G401 (cell line): Measurements from ENCODE around the gene TIE1. TPM values are rescaled to one million over a fixed set of nuclear protein-coding genes. Genes with fewer than 3 reads are reported as not detected.

Experiments
- DNase-seq: peaks from one replicate; pipeline ENCODE4 v3.0.0-alpha.2; 2015; ENCODE audit warnings: low spot score
- in situ Hi-C: cut with HindIII; loops from 2 replicates; pipeline ENCODE4 v1.10.0; 2016; ENCODE audit warnings: low sequenced_read_pairs, mixed read lengths
- total RNA-seq: library from RNA; depleted of rRNA; stranded (reverse); fragments of >200 nt; shearing (Covaris generic); gene quantifications from 2 replicates; pipeline ENCODE4 v1.2.3, GENCODE V29; 2014

Gene TIE1
- total RNA-seq, 1 experiment from 2014 or later = not detected

DNA sequence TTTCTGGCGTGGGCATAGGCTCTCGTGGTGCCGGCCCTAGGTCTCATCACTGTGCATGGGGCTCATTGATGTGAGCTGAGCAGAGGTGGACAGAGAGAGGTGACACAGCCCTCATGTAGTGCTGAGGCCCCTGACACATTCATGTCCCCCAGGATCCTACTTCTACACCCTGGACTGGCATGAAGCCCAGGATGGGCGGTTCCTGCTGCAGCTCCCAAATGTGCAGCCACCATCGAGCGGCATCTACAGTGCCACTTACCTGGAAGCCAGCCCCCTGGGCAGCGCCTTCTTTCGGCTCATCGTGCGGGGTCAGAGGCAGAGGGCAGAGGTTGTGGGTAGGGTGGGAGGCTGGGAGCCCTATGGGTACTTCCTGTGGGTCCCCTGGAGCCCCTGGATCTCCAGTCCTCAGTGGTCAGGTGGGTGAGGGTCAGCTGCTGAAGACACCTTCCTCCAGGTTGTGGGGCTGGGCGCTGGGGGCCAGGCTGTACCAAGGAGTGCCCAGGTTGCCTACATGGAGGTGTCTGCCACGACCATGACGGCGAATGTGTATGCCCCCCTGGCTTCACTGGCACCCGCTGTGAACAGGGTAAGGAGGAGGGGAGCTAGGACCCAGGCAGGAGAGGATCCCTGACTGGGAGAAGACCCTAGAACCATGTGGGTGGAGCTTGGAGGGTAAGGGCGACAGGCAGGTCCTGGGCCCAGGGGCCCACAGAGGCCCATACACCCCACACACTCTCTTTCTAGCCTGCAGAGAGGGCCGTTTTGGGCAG lies 6.1 kb downstream of the TIE1 start:
- in situ Hi-C loops = no loop called here
- no peak for DNase-seq

DNA sequence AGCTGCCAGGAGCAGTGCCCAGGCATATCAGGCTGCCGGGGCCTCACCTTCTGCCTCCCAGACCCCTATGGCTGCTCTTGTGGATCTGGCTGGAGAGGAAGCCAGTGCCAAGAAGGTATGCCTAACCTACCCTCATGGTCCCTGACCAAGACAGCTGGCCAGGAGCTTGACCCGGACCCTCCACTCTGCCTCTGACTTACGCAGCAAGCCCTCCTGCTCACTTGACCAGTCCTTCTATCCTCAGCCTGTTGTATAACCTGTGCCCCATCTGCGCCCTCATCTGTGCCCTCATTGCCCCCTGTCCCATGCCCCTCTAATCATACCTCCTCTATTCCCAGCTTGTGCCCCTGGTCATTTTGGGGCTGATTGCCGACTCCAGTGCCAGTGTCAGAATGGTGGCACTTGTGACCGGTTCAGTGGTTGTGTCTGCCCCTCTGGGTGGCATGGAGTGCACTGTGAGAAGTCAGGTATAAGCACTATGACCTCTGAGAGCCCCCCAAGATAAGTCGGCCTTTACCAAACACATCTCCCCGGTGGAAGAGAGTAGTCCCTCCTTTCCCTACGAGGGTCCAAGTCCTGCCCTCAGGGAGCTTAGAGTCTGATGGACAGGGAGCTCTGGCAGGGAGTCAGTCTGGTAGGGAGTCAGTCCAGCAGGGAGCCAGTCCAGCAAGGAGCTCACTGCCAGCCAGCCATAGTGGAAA lies 6.8 kb downstream of the TIE1 start:
- in situ Hi-C loops = no loop called here
- DNase-seq = no peak

DNA sequence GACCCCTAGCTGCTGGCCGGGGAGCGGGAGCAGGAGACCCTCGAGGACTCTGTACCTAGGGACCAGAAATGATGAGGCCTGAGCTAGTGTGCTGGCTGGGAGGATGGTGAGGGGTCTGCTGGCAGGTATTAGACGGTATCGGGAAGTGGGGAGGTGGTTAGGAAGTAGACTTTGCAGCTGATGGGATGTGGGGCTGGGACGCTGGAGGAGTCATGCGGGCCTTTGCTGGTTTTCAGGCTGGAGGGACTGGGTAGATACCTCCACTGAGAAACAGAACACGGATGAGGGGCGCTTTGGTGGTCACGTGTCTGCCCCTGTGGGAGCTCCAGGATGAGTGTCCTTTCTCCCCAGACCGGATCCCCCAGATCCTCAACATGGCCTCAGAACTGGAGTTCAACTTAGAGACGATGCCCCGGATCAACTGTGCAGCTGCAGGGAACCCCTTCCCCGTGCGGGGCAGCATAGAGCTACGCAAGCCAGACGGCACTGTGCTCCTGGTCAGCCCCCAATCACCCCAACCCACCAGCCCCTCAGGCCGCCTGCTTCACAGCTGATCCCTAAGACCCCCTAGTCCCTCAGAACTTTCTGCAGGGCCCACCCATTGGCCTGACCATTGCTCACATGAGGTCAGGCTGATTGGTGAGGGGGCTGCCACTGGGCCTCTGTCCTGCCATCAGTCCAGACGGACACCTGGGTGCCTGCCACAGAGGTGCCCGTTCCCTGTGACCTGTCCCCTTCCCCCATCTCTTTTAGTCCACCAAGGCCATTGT lies 8.0 kb downstream of the TIE1 start:
- DNase-seq = no peak
- in situ Hi-C loops = no loop called here

DNA sequence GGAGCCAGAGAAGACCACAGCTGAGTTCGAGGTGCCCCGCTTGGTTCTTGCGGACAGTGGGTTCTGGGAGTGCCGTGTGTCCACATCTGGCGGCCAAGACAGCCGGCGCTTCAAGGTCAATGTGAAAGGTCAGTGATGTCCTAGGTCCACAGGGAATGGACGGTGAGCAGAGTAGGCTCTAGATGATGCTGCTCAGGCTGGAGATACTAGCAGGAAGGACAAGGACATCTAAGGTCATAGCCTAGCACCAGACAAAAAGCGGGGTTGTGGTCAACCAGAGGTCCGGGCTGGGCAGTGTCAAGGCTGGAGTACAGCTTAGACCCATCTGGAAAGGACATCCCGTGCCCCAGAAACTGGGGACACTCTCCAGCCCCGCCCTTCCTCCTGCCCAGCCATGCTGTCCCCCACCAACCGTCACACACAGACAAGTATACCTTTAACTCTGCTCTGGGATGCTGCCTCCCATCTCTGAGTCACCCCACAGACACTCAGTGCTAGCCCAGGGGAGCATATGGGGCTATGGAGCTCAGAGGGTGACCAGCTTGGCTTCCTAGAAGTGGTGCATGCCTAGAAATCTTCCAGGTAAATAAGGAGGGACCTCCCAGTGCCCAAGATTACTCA lies 8.7 kb downstream of the TIE1 start:
- no peak for DNase-seq
- in situ Hi-C loops = no loop called here

DNA sequence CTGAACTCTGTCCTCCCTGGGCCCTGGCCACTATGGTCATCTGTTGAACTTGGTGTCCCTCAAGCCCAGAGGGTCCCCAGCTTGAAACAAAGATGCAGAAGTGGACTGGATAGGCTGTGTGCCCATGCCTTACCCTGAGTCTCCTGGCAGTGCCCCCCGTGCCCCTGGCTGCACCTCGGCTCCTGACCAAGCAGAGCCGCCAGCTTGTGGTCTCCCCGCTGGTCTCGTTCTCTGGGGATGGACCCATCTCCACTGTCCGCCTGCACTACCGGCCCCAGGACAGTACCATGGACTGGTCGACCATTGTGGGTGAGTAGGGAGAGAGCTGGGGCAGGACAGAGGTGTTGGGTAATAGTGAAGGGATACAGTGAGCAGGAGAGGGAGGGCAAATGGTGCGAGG lies 10.7 kb downstream of the TIE1 start:
- in situ Hi-C loops = no loop called here
- no peak for DNase-seq

DNA sequence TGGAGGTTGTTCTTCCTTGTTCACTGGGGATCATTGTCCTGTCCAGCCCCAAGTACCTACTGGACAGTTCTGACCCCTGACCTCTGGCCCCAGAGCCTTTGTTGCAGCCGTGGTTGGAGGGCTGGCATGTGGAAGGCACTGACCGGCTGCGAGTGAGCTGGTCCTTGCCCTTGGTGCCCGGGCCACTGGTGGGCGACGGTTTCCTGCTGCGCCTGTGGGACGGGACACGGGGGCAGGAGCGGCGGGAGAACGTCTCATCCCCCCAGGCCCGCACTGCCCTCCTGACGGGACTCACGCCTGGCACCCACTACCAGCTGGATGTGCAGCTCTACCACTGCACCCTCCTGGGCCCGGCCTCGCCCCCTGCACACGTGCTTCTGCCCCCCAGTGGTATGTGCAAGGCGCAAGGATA lies 11.4 kb downstream of the TIE1 start:
- in situ Hi-C loops = no loop called here
- no peak for DNase-seq

DNA sequence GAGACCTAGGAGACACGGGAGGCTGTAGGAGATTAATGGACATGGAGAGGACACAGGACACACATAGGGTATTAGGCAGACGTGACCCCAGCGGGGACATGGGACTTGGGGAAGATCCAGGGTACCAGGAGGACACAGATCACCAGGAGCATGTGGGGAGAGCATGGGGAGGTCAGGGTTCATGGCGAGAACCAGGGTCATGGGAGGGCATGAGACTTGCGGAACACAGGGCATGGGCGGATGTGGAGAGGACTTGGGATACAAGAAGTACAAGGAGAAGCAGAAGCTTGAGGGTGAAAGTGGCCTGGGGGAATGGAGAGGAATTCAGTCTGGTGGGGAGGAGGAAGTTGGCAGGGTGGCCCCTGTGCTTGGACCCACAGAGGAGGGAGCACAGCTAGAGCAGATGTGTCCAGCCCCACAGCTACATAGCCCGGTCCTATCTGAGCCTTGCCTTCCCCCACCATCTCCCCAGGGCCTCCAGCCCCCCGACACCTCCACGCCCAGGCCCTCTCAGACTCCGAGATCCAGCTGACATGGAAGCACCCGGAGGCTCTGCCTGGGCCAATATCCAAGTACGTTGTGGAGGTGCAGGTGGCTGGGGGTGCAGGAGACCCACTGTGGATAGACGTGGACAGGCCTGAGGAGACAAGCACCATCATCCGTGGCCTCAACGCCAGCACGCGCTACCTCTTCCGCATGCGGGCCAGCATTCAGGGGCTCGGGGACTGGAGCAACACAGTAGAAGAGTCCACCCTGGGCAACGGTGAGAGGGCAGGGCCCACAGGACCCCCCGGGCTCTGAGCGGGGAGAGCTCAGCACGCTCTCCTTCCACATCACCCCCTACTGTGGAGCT lies 12.1 kb downstream of the TIE1 start:
- in situ Hi-C loops = no loop called here
- DNase-seq = no peak

DNA sequence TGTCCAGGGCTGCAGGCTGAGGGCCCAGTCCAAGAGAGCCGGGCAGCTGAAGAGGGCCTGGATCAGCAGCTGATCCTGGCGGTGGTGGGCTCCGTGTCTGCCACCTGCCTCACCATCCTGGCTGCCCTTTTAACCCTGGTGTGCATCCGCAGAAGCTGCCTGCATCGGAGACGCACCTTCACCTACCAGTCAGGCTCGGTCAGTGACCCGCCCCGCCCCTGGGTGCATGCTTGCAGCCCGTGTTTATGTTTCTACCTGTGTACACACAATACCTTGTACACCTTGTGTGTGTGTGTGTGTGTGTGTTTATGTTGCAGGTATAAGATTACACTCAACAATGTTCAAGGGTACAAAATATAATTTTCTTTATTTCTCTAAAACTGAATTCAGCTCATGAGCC lies 13.0 kb downstream of the TIE1 start:
- DNase-seq = no peak
- in situ Hi-C loops = no loop called here

DNA sequence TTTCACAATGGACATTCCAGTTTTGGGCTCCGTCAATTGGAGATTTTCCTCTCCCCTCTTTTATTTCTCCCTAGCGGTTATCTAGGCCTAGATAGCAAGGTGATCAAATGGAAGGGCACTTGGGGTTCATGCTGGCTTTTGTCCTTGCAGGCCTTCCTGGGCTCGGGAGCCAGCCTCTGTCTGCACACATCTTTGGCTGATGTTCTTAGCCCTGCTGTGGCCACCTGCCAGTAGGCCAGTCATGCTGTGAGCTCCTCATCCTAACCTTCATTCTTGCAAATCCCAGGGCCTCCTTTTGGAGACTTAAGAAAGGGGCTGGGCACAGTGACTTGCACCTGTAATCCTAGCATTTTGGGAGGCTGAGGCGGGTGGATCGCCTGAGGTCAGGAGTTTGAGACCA lies 13.5 kb downstream of the TIE1 start:
- DNase-seq = no peak
- in situ Hi-C loops = no loop called here

DNA sequence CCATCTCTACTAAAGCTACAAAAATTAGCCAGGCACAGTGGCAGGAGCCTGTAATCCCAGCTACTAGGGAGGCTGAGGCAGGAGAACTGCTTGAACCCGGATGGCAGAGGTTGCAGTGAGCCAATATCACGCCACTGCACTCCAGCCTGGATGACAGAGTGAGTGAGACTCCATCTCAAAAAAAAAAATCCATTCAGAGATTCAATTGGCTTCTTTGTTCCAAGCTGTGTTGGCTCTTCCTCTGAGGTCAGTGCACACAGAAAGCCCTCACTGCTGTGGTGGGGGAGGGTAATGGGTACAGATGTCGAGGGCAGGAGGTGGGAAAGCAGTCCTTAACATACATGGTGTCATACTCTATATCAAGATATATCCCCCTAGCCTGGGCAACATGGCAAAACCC lies 14.7 kb downstream of the TIE1 start:
- no peak for DNase-seq
- in situ Hi-C loops = no loop called here

DNA sequence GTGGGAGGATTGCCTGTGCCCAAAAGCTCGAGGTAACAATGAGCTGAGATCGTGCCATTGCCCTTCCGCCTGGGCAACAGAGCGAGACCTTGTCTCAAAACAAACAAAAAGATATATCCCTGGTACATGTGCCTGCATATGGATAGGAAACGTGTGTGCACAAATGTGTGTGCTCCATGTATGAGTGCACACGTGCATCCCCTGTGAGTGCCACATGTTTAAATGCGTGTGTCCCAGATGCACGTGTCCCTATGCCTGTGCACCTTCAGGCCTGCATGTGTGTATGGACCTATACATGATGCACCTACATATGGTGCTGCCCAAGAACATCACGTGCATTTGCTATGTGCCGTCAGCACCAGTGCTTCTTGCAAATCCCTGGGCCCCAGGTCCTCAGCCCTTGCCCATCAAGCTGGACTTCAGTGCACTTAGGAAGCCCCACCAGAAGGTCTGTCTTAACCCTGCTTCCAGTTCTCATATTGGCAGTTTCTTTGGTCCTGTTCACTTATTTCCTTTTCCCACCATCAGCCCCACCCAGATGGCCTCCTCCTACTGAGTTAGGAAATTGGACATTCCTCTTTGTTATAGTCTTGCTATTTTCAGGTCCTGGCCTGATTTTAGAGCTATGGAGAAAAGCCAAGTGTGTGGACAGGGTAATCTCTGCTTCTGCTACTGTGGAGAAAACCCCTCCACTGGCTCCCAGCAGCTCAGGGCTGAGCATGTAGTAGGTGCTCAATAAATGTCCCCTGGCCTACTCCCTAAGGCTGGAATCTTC lies 15.4 kb downstream of the TIE1 start:
- in situ Hi-C loops = no loop called here
- peak; percentile 21 for DNase-seq

DNA sequence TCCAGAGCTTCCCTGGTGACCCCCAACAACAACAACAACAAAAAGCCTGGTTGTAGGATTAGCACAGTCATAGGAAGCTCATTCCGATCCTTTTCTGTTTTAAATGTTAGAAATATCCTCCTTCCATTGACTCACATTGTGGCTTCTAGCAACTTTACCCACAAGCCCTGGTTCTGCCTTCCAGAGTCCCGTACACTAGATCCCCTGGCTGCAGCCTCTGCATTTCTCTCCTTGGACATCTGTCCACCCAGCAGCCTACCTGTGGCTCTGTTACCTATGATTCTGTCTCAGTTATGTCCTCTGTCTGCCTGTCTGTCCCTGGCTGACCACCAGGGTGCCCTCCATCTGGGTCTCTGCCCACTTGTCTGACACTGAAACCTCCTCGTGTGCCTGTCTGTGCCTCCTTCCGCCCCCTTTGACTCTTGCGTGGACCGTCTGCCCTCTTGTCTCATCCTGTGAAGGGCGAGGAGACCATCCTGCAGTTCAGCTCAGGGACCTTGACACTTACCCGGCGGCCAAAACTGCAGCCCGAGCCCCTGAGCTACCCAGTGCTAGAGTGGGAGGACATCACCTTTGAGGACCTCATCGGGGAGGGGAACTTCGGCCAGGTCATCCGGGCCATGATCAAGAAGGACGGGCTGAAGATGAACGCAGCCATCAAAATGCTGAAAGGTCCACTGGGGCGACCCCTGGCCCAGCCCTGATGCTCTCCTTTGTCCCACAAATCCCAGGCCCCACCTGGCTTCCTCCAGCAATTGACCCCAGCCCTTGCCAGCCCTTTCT lies 16.1 kb downstream of the TIE1 start:
- DNase-seq = no peak

DNA sequence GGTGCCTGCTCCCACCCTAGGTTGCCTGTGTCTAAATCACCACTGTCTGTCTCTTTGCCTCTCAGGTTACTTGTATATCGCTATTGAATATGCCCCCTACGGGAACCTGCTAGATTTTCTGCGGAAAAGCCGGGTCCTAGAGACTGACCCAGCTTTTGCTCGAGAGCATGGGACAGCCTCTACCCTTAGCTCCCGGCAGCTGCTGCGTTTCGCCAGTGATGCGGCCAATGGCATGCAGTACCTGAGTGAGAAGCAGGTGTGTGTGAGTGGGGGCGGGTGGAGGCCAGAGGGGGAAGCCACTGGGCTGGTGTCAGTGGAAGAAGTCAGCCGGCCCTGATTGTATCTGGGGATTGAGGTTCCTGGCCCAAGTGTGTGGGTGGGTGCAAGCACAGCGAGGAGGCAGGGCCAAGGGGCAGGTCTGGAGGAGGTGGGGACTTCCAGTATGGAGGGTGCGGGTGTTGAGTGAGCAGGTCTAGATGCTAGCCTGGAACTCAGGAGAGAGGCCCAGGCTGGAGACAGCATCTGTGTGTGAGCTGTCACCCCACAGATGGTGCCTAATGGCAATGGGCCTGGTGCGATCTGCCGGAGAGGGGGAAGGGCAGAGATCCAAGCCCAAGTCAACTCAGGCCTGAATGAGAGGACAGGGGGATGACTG lies 17.2 kb downstream of the TIE1 start:
- in situ Hi-C loops = no loop called here
- DNase-seq = peak; percentile 89

More for the DNA sequence above, 16.1 kb downstream of the TIE1 start:
- in situ Hi-C loops = no loop called here

DNA sequence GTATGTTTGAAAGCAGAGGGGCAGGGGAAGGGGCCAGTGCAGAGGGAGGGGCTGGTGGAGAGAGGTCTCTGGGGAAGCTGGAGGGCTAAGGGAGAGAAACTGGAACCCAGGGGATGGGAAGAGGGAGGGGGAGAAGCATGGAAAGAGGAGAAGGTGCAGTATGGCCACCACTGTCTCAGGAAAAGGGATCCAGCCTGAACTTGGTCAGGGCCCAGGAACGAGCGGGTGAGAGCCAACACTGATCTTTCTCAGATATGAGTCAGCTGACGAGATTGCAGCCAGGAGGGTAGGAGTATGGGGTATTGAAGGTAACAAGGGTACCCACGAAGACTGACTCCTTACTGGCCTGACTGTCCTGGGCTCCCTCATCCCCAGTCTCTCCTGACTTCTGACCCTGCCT lies 18.0 kb downstream of the TIE1 start:
- in situ Hi-C loops = no loop called here
- DNase-seq = no peak

DNA sequence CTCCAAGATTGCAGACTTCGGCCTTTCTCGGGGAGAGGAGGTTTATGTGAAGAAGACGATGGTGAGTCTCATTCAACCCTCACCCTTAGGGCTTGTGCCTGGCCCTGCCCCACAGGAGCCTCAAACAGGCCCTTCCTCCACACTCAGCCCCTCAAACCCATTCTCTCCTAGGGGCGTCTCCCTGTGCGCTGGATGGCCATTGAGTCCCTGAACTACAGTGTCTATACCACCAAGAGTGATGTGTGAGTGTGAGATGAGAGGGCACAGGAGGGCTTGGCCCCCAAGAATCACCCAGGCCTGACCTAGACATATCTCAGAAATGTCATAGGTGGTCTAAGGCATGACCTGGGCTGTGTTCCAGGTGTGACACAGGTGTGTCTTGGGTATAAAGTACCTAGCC lies 18.5 kb downstream of the TIE1 start:
- no peak for DNase-seq
- in situ Hi-C loops = no loop called here

DNA sequence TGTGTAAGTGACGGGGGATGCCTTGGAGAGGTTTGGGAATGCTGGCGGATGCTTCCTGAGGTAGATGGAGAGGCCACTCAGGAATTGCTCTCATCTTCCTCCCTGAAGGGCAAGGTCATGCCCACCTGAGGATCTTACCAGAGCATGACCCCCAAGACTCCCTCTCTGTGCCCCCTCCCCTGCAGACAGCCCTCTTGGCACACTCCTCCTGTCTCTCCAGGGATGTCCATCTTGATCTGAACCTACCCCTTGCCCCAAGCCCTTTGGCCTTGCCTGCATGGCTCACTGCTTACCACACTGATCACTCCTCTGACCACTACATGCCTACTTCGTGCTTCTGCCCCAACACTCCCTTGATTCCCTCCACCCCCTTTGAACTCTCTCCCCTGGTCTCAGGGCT lies 19.0 kb downstream of the TIE1 start:
- in situ Hi-C loops = no loop called here

DNA sequence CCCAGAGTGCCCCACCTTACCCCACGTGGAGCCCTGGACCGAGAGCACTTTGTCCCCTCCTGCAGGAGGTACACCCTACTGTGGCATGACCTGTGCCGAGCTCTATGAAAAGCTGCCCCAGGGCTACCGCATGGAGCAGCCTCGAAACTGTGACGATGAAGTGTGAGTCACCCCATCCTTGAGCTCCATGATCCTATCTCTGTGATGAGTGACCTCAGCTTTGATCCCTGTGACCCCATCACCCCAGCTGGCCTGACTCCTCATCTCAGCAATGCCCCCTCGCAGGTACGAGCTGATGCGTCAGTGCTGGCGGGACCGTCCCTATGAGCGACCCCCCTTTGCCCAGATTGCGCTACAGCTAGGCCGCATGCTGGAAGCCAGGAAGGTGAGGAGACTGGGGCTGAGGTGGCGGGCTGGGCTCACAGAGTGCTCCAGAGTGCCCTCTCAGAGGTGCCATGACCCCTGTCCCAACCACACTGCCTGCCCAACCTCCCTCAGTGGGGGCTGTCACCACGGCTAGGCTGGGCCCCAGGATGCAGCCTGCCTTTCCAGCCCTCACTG lies 20.6 kb downstream of the TIE1 start:
- in situ Hi-C loops = no loop called here

More for the DNA sequence above, 19.0 kb downstream of the TIE1 start:
- no peak for DNase-seq

More for the DNA sequence above, 20.6 kb downstream of the TIE1 start:
- no peak for DNase-seq
